Astrocyte of the cerebellum (primary cell): ENCODE results near the gene WWC1.

Source experiments
- DNase-seq: peaks from one replicate; pipeline ENCODE4 v3.0.0-alpha.2; 2011; ENCODE audit warnings: low read depth
- H3K4me3 ChIP-seq: 2 replicates; pipeline ENCODE4 v1.5.1; 2011; ENCODE audit warnings: mild to moderate bottlenecking, low read depth, low read length, moderate library complexity
- in situ Hi-C: cut with HindIII; loops from 2 replicates; pipeline ENCODE4 v1.10.0; 2017; ENCODE audit warnings: low sequenced_read_pairs
- TF ChIP-seq, protein P1 (sequence below): IDR thresholded peaks from 2 replicates; pipeline ENCODE4 v1.5.1; 2012; ENCODE audit warnings: low read length, low read depth, moderate library complexity, mild to moderate bottlenecking; ENCODE audit errors: missing control alignments

Gene WWC1

DNA sequence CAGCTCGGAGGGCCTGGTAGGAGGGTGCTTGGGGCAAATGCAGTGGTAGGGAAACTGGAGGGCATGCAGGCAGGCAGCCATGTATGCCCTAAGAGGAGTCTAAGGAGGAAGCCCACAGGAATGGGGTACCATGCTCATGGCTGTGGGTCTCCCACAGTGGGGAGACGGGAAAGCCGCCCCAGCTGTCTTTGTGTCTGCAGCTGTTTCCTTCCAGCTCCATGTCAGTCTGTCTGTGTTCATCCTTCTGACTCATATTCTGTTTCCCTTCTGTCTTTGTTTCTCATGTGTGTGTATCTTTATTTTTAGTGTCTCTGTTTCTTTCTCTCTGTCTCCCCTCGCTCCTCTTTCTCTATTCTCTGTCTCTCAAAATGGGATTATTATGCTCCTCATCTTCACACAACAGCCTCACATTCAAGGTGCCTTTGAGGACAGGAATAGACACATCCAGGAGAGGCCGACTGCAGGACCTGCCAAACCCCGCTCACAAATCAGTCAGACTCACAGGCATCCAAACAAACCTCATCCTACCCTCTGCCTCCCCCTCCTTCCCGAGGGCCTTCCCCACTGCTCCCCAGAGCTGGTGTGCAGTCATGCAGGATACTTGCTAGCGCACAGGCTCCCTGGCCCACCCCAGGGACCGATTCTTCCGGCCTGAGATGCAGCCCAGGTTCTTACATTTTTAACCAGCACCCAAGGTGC, 126.4 kb downstream of the WWC1 start:
- no peak for DNase-seq
- in situ Hi-C loops, result no loop called here
- no peak overlapping the region for H3K4me3 ChIP-seq
- TF ChIP-seq, protein P1, sequence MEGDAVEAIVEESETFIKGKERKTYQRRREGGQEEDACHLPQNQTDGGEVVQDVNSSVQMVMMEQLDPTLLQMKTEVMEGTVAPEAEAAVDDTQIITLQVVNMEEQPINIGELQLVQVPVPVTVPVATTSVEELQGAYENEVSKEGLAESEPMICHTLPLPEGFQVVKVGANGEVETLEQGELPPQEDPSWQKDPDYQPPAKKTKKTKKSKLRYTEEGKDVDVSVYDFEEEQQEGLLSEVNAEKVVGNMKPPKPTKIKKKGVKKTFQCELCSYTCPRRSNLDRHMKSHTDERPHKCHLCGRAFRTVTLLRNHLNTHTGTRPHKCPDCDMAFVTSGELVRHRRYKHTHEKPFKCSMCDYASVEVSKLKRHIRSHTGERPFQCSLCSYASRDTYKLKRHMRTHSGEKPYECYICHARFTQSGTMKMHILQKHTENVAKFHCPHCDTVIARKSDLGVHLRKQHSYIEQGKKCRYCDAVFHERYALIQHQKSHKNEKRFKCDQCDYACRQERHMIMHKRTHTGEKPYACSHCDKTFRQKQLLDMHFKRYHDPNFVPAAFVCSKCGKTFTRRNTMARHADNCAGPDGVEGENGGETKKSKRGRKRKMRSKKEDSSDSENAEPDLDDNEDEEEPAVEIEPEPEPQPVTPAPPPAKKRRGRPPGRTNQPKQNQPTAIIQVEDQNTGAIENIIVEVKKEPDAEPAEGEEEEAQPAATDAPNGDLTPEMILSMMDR, result no peak

DNA sequence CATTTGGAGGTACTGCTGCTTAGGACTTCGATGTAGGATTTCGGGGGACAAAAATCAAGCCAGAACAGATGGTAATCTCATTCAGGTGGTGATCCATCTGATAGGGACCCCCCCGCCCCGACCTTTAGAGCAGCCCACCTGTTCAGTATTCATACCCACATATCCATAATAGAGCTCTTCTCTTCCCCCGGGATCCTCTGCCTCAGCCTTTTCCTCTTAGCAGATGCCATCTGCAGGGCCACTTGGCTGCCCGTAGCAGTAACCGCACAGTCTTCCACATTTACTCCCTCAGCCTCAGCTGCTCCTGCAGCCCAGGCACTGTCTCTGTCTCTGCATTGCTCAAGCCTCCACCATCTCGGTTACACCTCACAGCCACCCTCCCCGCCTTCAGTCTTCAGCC, 129.0 kb downstream of the WWC1 start:
- TF ChIP-seq, protein P1, result no peak
- H3K4me3 ChIP-seq, result no peak overlapping the region
- no peak for DNase-seq
- in situ Hi-C loops, result no loop called here

DNA sequence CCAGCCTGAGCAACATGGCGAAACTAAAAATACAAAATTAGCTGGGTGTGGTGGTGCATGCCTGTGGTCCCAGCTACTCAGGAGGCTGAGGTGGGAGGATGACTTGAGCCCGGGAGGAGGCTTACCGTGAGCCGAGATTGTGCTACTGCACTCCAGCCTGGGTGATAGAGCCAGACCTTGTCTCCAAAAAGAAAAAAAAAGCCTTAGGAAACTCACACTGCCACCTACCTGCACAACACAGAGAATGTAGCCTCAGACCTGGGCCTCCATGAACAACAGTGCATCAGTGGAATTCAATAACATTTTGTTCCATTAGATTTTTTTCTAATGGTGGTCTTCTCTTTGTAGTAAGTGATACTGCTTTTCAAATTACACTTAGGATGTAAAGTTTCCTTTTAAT, 131.0 kb downstream of the WWC1 start:
- in situ Hi-C loops, result no loop called here
- no peak overlapping the region for H3K4me3 ChIP-seq
- no peak for DNase-seq
- TF ChIP-seq, protein P1, result peak; percentile 34

DNA sequence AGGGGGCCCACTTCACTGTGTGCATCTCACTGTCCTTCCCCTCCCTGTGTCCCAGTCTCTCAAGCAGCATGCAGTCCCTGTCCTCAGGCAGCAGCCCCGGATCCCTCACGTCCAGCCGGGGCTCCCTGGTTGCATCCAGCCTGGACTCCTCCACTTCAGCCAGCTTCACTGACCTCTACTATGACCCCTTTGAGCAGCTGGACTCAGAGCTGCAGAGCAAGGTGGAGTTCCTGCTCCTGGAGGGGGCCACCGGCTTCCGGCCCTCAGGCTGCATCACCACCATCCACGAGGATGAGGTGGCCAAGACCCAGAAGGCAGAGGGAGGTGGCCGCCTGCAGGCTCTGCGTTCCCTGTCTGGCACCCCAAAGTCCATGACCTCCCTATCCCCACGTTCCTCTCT, 132.0 kb downstream of the WWC1 start:
- no peak overlapping the region for H3K4me3 ChIP-seq
- DNase-seq, result no peak
- TF ChIP-seq, protein P1, result no peak
- in situ Hi-C loops, result no loop called here

DNA sequence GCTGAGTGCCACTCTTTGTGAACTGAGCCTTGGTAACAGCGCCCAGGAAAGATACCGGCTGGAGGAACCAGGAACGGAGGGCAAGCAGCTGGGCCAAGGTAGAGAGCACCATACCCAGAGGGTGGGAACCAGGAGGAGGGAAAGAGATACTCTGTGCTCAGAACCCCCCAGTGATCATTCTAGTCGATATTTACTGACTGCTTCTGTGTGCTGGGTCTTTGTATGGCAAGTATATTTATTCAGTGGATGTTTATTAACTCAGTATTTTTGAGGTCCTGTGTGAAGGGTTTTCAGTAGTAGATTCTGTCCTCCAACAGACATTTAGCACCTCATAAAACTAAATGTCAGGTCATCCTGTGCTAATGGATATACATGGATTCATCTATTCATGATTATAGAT, 132.5 kb downstream of the WWC1 start:
- in situ Hi-C loops, result no loop called here
- DNase-seq, result no peak
- no peak overlapping the region for H3K4me3 ChIP-seq
- TF ChIP-seq, protein P1, result no peak

DNA sequence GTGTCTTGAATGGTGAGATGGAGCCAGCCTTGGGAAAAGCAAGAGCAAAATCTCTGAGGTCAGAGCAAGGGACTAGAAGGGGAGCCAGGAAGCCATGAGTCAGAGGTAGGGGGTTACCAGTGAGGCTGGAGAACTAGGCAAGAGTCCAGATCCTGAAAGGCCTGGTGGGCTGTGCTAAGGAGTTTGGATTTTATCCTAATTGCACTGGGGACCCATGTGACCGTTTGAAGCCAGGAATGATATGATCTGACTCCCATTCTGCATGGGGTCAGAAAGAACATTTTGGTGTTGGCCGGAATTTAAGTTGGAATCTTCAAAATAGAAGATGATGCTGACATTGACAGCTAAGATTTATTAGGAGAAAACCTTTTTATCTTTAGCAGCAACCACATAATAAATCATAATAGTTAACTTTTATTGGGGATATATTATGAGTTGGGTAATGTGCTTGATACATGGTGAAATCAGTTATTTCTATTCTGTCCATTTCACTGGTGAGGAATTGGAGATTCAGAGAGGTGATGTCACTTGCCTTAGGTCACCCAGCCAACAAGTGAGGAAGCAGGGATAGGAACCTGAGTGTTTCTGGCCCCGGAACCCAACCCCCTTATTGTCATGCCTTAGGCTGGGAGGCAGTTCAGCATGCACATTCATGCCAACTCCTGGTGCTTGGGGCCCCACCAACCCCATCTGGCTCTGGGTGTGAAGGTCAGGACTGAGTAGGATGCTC, 133.3 kb downstream of the WWC1 start:
- peak; percentile 41 for DNase-seq
- no peak overlapping the region for H3K4me3 ChIP-seq
- in situ Hi-C loops, result no loop called here
- TF ChIP-seq, protein P1, result no peak
